HAP-1 (cell line): Measurements from ENCODE around the gene CLCN4.

Experiments used
- DNase-seq, 2 experiments: peaks; one replicate each; pipeline ENCODE4 v3.0.0-alpha.2; 2016 to 2020; ENCODE audit warnings: low spot score in 2 of 2
- H3K27me3 ChIP-seq: fragments of 250-450 bp; sonication (Bioruptor Pico); 2 replicates; pipeline ENCODE4 v1.5.1; 2020; ENCODE audit warnings: low read depth, mild to moderate bottlenecking, moderate library complexity
- H3K36me3 ChIP-seq: fragments of 250-450 bp; sonication (Bioruptor Pico); replicated peaks from 2 replicates; pipeline ENCODE4 v1.5.1; 2020; ENCODE audit warnings: mild to moderate bottlenecking
- H3K4me1 ChIP-seq: fragments of 250-450 bp; sonication (Bioruptor Pico); 2 replicates; pipeline ENCODE4 v1.5.1; 2020; ENCODE audit warnings: mild to moderate bottlenecking
- H3K4me3 ChIP-seq: fragments of 250-450 bp; sonication (Bioruptor Pico); 2 replicates; pipeline ENCODE4 v1.5.1; 2020; ENCODE audit warnings: mild to moderate bottlenecking, moderate library complexity
- H3K9me3 ChIP-seq: fragments of 250-450 bp; sonication (Bioruptor Pico); 2 replicates; pipeline ENCODE4 v1.5.1; 2020; ENCODE audit warnings: mild to moderate bottlenecking, moderate library complexity
- in situ Hi-C: fragments of 300-500 bp; cut with MboI; formaldehyde crosslinking; loops from 3 replicates; pipeline ENCODE4 v1.14.3; 2020; ENCODE audit warnings: low sequenced_read_pairs, inconsistent platforms, mixed read lengths

Gene CLCN4

GRCh38 chrX:10223781-10224180 lies 67.0 kb downstream of the CLCN4 start:
- Histone ChIP-seq H3K27me3 (no peaks in the 10 kb centered on the region), H3K4me3 (no peak overlapping the region), H3K4me1 (no peaks in the 10 kb centered on the region), H3K9me3 (no peaks in the 10 kb centered on the region), H3K36me3 (no peaks in the 10 kb centered on the region)
- in situ Hi-C loops, result no loop called here
- no peak for DNase-seq

GRCh38 chrX:10230222-10230621 lies 73.4 kb downstream of the CLCN4 start:
- H3K27me3 ChIP-seq, result no peaks in the 10 kb centered on the region
- no peaks in the 10 kb centered on the region for H3K9me3 ChIP-seq
- H3K4me1 ChIP-seq, result no peaks in the 10 kb centered on the region
- H3K36me3 ChIP-seq, result no peaks in the 10 kb centered on the region
- in situ Hi-C loops, result no loop called here
- no peak for DNase-seq
- no peak overlapping the region for H3K4me3 ChIP-seq

GRCh38 chrX:10231461-10231860 lies 74.7 kb downstream of the CLCN4 start:
- Histone ChIP-seq H3K4me1 (no peaks in the 10 kb centered on the region), H3K36me3 (no peaks in the 10 kb centered on the region), H3K4me3 (no peak overlapping the region), H3K27me3 (no peaks in the 10 kb centered on the region), H3K9me3 (no peaks in the 10 kb centered on the region)
- no peak for DNase-seq
- in situ Hi-C loops, result no loop called here

GRCh38 chrX:10233173-10233572 lies 76.4 kb downstream of the CLCN4 start:
- Histone ChIP-seq H3K9me3 (no peaks in the 10 kb centered on the region), H3K27me3 (0 out of 2 replicates have a peak, but pooled peaks cover 4% of the 10 kb centered on the region), H3K36me3 (no peaks in the 10 kb centered on the region), H3K4me3 (no peak overlapping the region), H3K4me1 (no peaks in the 10 kb centered on the region)
- DNase-seq, result no peak
- in situ Hi-C loops, result no loop called here

- in situ Hi-C loops, result no loop called here
- no peaks in the 10 kb centered on the region for H3K4me1 ChIP-seq
- H3K27me3 ChIP-seq, result 0 out of 2 replicates have a peak, but pooled peaks cover 4% of the 10 kb centered on the region
- no peak for DNase-seq
- no peaks in the 10 kb centered on the region for H3K36me3 ChIP-seq
- no peaks in the 10 kb centered on the region for H3K9me3 ChIP-seq
- H3K4me3 ChIP-seq, result no peak overlapping the region
Observed at GRCh38 chrX:10233696-10234095, 76.9 kb downstream of the CLCN4 start.

GRCh38 chrX:10235851-10236250 lies 79.1 kb downstream of the CLCN4 start:
- no peaks in the 10 kb centered on the region for H3K9me3 ChIP-seq
- no peak overlapping the region for H3K4me3 ChIP-seq
- H3K27me3 ChIP-seq, result 0 out of 2 replicates have a peak, but pooled peaks cover 4% of the 10 kb centered on the region
- no peaks in the 10 kb centered on the region for H3K4me1 ChIP-seq
- no peaks in the 10 kb centered on the region for H3K36me3 ChIP-seq
- DNase-seq, result no peak
- in situ Hi-C loops, result no loop called here

- Histone ChIP-seq H3K4me1 (no peaks in the 10 kb centered on the region), H3K4me3 (no peak overlapping the region), H3K9me3 (no peaks in the 10 kb centered on the region), H3K36me3 (no peaks in the 10 kb centered on the region), H3K27me3 (0 out of 2 replicates have a peak, but pooled peaks cover 4% of the 10 kb centered on the region)
- in situ Hi-C loops, result no loop called here
- DNase-seq, result no peak
Observed at GRCh38 chrX:10237241-10237640, 80.5 kb downstream of the CLCN4 start.

GRCh38 chrX:10239611-10240064 lies 82.9 kb downstream of the CLCN4 start:
- Histone ChIP-seq H3K4me3 (no peak overlapping the region), H3K4me1 (no peaks in the 10 kb centered on the region), H3K36me3 (no peaks in the 10 kb centered on the region), H3K27me3 (0 out of 2 replicates have a peak, but pooled peaks cover 4% of the 10 kb centered on the region), H3K9me3 (no peaks in the 10 kb centered on the region)
- in situ Hi-C loops, result no loop called here
- no peak for DNase-seq

GRCh38 chrX:10240918-10241317 lies 84.1 kb downstream of the CLCN4 start:
- Histone ChIP-seq H3K36me3 (no peaks in the 10 kb centered on the region), H3K9me3 (no peaks in the 10 kb centered on the region), H3K4me3 (no peak overlapping the region), H3K4me1 (no peaks in the 10 kb centered on the region), H3K27me3 (0 out of 2 replicates have a peak, but pooled peaks cover 4% of the 10 kb centered on the region)
- DNase-seq, result no peak
- in situ Hi-C loops, result no loop called here

GRCh38 chrX:10242026-10242425 lies 85.3 kb downstream of the CLCN4 start:
- DNase-seq, result no peak
- in situ Hi-C loops, result no loop called here
- H3K4me1 ChIP-seq, result no peaks in the 10 kb centered on the region

GRCh38 chrX:10243106-10243505 lies 86.3 kb downstream of the CLCN4 start:
- no peak for DNase-seq
- in situ Hi-C loops, result no loop called here
- H3K36me3 ChIP-seq, result no peaks in the 10 kb centered on the region

More at GRCh38 chrX:10242026-10242425, 85.3 kb downstream of the CLCN4 start:
- H3K27me3 ChIP-seq, result 0 out of 2 replicates have a peak, but pooled peaks cover 4% of the 10 kb centered on the region
- no peak overlapping the region for H3K4me3 ChIP-seq
- no peaks in the 10 kb centered on the region for H3K36me3 ChIP-seq
- H3K9me3 ChIP-seq, result no peaks in the 10 kb centered on the region

GRCh38 chrX:10244915-10245622 lies 88.3 kb downstream of the CLCN4 start:
- no peak for DNase-seq
- Histone ChIP-seq H3K4me1 (no peaks in the 10 kb centered on the region), H3K36me3 (no peaks in the 10 kb centered on the region), H3K9me3 (no peaks in the 10 kb centered on the region), H3K27me3 (no peaks in the 10 kb centered on the region), H3K4me3 (no peak overlapping the region)
- in situ Hi-C loops, result no loop called here

More at GRCh38 chrX:10243106-10243505, 86.3 kb downstream of the CLCN4 start:
- H3K9me3 ChIP-seq, result no peaks in the 10 kb centered on the region
- H3K4me3 ChIP-seq, result no peak overlapping the region
- H3K4me1 ChIP-seq, result no peaks in the 10 kb centered on the region
- H3K27me3 ChIP-seq, result no peaks in the 10 kb centered on the region

- no peak overlapping the region for H3K4me3 ChIP-seq
- no peaks in the 10 kb centered on the region for H3K36me3 ChIP-seq
- H3K9me3 ChIP-seq, result no peaks in the 10 kb centered on the region
- H3K4me1 ChIP-seq, result no peaks in the 10 kb centered on the region
- no peaks in the 10 kb centered on the region for H3K27me3 ChIP-seq
- in situ Hi-C loops, result no loop called here
- no peak for DNase-seq
Observed at GRCh38 chrX:10245886-10246285, 89.1 kb downstream of the CLCN4 start.

GRCh38 chrX:10246297-10246696 lies 89.5 kb downstream of the CLCN4 start:
- no peaks in the 10 kb centered on the region for H3K4me1 ChIP-seq
- no peaks in the 10 kb centered on the region for H3K36me3 ChIP-seq
- no peak overlapping the region for H3K4me3 ChIP-seq
- no peaks in the 10 kb centered on the region for H3K27me3 ChIP-seq
- no peaks in the 10 kb centered on the region for H3K9me3 ChIP-seq
- DNase-seq, result no peak
- in situ Hi-C loops, result no loop called here
